Parathyroid adenoma (tissue), 2 donors: ENCODE data around the gene GRAP.
"Not testable (repeated sequence)": the region's sequence is repeated elsewhere in the genome, so short reads cannot be mapped to it uniquely, and the experiment has no call there.

Source experiments
- H2AFZ ChIP-seq: fragments of 300-600 bp; sonication (generic); one replicate; pipeline ENCODE4 v1.7.0; 2017; ENCODE audit warnings: antibody characterized with exemption, mild to moderate bottlenecking
- H3K27ac ChIP-seq: fragments of 300-600 bp; sonication (generic); one replicate; pipeline ENCODE4 v1.7.0; 2017
- H3K27me3 ChIP-seq: fragments of 300-600 bp; sonication (generic); one replicate; pipeline ENCODE4 v1.7.0; 2017; ENCODE audit warnings: low read length; ENCODE audit not compliant: control insufficient read depth, insufficient read depth
- H3K36me3 ChIP-seq: fragments of 300-600 bp; sonication (generic); one replicate; pipeline ENCODE4 v1.7.0; 2017; ENCODE audit warnings: low read length; ENCODE audit not compliant: control insufficient read depth, insufficient read depth
- H3K4me1 ChIP-seq: fragments of 300-600 bp; sonication (generic); one replicate; pipeline ENCODE4 v1.7.0; 2017; ENCODE audit warnings: control low read depth
- H3K4me2 ChIP-seq: fragments of 300-600 bp; sonication (generic); one replicate; pipeline ENCODE4 v1.7.0; 2017; ENCODE audit warnings: low read length
- H3K4me3 ChIP-seq: fragments of 300-600 bp; sonication (generic); one replicate; pipeline ENCODE4 v1.7.0; 2017; ENCODE audit warnings: low read depth, low read length
- H3K79me2 ChIP-seq: fragments of 300-600 bp; sonication (generic); one replicate; pipeline ENCODE4 v1.7.0; 2017; ENCODE audit warnings: control low read depth
- H3K9ac ChIP-seq: fragments of 300-600 bp; sonication (generic); one replicate; pipeline ENCODE4 v1.7.0; 2017; ENCODE audit warnings: mild to moderate bottlenecking
- H3K9me3 ChIP-seq: fragments of 300-600 bp; sonication (generic); one replicate; pipeline ENCODE4 v1.7.0; 2017; ENCODE audit warnings: low read length; ENCODE audit not compliant: control insufficient read depth
- TF ChIP-seq, protein P1 (sequence below): fragments of 300-600 bp; sonication (generic); IDR thresholded peaks from one replicate; pipeline ENCODE4 v1.7.0; 2017; ENCODE audit warnings: antibody characterized with exemption, mild to moderate bottlenecking
- donor health status: primary hyperparathyroidism.

Gene GRAP

DNA sequence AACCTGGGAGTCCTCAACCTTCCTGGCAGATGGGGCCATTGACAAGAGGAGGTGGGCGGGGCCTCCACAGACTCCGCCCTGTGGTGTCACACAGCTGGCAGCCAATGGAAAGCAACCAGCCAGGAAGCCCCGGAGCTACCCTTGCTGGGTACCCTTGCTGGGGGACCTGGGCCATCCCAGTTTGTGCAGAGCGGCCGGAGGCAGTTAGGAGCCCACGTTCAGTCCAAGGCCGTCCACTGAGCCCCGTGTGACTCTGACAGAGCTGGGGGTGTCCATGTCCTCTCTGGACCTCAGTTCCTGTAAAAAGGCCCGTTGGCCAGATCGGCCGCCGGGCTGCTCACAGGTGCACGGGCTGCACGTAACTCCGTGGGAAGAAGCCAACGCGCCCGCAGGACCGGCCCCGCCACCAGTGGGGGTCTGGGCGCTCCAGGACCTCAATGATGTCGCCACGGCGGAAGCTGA is 25.1 kb downstream of the GRAP start:
- no peaks in the 10 kb centered on the region for H3K36me3 ChIP-seq

DNA sequence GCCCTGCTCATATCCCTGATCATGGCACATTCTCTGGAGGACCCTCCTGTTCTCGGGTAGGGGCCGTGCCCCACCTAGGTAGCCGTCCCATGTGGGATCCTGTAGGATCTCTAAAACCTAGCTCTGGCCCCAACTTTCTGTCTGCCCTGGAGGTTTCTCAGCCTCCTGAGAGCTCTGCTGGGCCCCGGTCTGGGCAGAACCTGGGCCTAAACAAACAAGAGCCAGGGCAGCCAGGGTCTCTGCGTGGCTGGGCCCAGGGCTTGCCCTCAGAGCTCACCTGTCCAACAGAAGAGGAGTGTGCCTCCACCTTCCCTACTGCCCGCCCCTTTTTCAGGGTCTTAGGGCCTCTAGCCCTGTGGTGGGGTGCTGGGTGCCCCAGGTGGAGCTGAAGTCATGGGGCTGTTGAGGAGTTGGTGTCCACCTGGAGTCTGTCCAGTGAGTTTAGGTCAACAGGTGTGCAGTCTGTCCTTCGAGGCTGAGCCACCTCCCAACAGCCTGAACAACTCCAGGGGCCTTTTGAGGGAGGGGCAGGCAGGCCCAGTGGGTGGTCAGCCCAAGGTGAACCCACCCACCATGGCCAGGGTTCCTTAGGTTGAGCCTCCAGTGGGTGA is 25.6 kb downstream of the GRAP start:
- not testable (repeated sequence) for H2AFZ ChIP-seq, H3K4me2 ChIP-seq, H3K4me1 ChIP-seq, H3K36me3 ChIP-seq, H3K79me2 ChIP-seq, H3K27me3 ChIP-seq, H3K4me3 ChIP-seq, H3K9me3 ChIP-seq, H3K27ac ChIP-seq, H3K9ac ChIP-seq

More for the DNA sequence above, 25.1 kb downstream of the GRAP start:
- H3K9me3 ChIP-seq = no peaks in the 10 kb centered on the region
- no peaks in the 10 kb centered on the region for H3K4me1 ChIP-seq
- no peaks in the 10 kb centered on the region for H3K79me2 ChIP-seq
- no peak overlapping the region for H2AFZ ChIP-seq
- no peak overlapping the region for H3K27ac ChIP-seq
- no peaks in the 10 kb centered on the region for H3K27me3 ChIP-seq
- H3K4me2 ChIP-seq = no peak overlapping the region
- H3K9ac ChIP-seq = no peak overlapping the region
- H3K4me3 ChIP-seq = no peak overlapping the region
- TF ChIP-seq, protein P1, sequence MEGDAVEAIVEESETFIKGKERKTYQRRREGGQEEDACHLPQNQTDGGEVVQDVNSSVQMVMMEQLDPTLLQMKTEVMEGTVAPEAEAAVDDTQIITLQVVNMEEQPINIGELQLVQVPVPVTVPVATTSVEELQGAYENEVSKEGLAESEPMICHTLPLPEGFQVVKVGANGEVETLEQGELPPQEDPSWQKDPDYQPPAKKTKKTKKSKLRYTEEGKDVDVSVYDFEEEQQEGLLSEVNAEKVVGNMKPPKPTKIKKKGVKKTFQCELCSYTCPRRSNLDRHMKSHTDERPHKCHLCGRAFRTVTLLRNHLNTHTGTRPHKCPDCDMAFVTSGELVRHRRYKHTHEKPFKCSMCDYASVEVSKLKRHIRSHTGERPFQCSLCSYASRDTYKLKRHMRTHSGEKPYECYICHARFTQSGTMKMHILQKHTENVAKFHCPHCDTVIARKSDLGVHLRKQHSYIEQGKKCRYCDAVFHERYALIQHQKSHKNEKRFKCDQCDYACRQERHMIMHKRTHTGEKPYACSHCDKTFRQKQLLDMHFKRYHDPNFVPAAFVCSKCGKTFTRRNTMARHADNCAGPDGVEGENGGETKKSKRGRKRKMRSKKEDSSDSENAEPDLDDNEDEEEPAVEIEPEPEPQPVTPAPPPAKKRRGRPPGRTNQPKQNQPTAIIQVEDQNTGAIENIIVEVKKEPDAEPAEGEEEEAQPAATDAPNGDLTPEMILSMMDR = no peak

DNA sequence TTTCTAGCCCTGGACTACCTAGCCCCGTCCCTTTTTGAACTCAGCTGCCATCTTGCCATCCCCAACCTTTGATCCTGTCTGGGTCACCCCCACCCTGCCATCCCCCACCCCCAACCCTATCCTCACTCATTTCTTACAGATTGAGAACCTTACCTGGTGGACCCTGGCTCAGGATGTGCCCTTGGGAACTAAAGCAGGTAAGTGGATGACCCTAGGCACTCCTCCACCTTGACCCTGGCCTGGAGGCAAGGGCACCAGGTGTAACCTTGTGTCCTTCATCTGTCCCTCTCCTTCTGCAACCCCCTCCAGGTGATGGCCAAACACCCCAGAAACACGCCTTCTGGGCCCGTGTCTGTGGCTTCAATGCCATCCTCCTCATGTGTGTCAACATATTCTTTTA is 26.7 kb downstream of the GRAP start:
- no peak overlapping the region for H2AFZ ChIP-seq
- no peaks in the 10 kb centered on the region for H3K79me2 ChIP-seq
- H3K9ac ChIP-seq = no peak overlapping the region
- H3K9me3 ChIP-seq = no peaks in the 10 kb centered on the region
- H3K4me1 ChIP-seq = no peaks in the 10 kb centered on the region
- no peak overlapping the region for H3K4me2 ChIP-seq
- no peak overlapping the region for H3K27ac ChIP-seq
- H3K36me3 ChIP-seq = no peaks in the 10 kb centered on the region
- TF ChIP-seq, protein P1 = no peak
- no peak overlapping the region for H3K4me3 ChIP-seq
- H3K27me3 ChIP-seq = no peaks in the 10 kb centered on the region

DNA sequence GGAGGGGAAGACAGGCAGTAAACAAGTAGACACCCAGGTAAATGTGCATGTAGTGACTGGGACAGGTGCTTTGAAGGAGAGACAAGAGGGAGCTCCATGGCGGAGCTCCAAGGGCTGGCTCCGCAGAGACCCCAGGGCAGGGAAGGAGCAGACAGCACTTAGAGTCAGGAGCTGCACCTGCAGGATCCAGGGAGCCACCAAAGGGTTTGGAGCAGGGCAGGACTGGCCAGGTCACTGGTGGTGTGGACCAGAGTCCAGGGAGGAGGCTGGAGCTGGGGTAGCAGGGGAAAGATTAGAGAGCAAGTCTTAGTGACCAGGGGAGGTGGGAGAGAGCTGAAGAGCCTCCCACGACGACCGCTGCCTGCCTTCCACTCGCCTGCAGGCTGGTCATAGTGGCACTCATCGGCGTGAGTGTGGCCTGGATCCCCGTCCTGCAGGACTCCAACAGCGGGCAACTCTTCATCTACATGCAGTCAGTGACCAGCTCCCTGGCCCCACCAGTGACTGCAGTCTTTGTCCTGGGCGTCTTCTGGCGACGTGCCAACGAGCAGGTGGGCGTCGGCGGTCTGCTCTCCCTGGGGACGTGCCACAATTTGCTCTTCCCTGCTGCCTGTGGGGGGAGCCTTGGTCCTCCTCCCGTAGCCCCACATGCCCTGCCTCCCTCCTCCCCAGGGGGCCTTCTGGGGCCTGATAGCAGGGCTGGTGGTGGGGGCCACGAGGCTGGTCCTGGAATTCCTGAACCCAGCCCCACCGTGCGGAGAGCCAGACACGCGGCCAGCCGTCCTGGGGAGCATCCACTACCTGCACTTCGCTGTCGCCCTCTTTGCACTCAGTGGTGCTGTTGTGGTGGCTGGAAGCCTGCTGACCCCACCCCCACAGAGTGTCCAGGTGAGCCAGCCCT is 27.5 kb downstream of the GRAP start:
- H3K36me3 ChIP-seq = no peaks in the 10 kb centered on the region
- no peak overlapping the region for H3K9ac ChIP-seq
- no peaks in the 10 kb centered on the region for H3K27me3 ChIP-seq
- no peaks in the 10 kb centered on the region for H3K4me1 ChIP-seq
- TF ChIP-seq, protein P1 = no peak
- H3K4me3 ChIP-seq = no peak overlapping the region
- no peak overlapping the region for H3K27ac ChIP-seq
- no peaks in the 10 kb centered on the region for H3K79me2 ChIP-seq
- no peak overlapping the region for H2AFZ ChIP-seq
- no peak overlapping the region for H3K4me2 ChIP-seq
- no peaks in the 10 kb centered on the region for H3K9me3 ChIP-seq

DNA sequence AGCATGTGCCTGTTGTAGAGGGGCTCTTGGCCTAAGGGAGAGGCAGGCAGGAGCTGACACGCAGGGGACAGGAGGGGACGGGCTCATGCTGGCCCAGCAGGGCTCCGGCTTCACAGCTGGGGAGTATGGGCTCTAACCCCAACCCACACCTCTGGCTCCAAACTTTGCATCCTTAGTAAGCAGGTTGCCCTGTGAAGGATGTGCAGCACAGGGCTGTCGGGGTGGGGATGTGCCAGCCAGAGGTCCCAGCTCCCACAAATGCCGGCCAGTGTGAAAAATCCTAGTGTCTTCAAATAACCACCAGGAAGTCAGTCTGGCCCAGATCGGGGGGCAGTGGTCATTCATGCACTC is 28.2 kb downstream of the GRAP start:
- Histone ChIP-seq H3K27ac (no peak overlapping the region), H2AFZ (no peak overlapping the region), H3K4me3 (no peak overlapping the region), H3K36me3 (no peaks in the 10 kb centered on the region), H3K4me1 (no peaks in the 10 kb centered on the region), H3K9me3 (no peaks in the 10 kb centered on the region), H3K79me2 (no peaks in the 10 kb centered on the region), H3K27me3 (no peaks in the 10 kb centered on the region), H3K4me2 (no peak overlapping the region), H3K9ac (no peak overlapping the region)
- TF ChIP-seq, protein P1 = no peak
